HCT116 (cell line): ENCODE results near the gene BORCS8. TPM values are rescaled to one million over a fixed set of nuclear protein-coding genes. Genes with fewer than 3 reads are reported as not detected.

Experiments
- ATAC-seq: fragments of 200-7000 bp; cut with Tn5 transposase; 2 replicates; pipeline ENCODE4 v1.9.1; 2020; ENCODE audit warnings: mild to moderate bottlenecking, moderate library complexity
- BruUV-seq: library from RNA; stranded (reverse); fragments of 400-500 nt; replicated peaks from 2 replicates; lab custom pipeline; 2021; lab: Mats Ljungman, UMichigan
- CTCF ChIA-PET: fragments of 300-600 bp; sonication (Branson Sonifier 250); formaldehyde crosslinking; loops from one replicate; lab custom pipeline; 2021; ENCODE audit warnings: antibody characterized with exemption; lab: Charles Lee
- POLR2A ChIA-PET: fragments of 300-600, 350-600 bp; sonication (Branson Sonifier 250); formaldehyde crosslinking; loops from one replicate; lab custom pipeline; 2021; ENCODE audit warnings: antibody characterized with exemption; lab: Charles Lee
- RAD21 ChIA-PET, 2 experiments: fragments of 300-600 bp; sonication (Branson Sonifier 250); formaldehyde crosslinking; loops; one replicate each; lab custom pipeline; 2023; ENCODE audit warnings: low total read pairs in 2 of 2; ENCODE audit not compliant: uncharacterized antibody in 2 of 2, unreplicated experiment in 2 of 2, low non-redundant PET in 1 of 2; lab: Charles Lee
- DNase-seq: peaks from one replicate; pipeline ENCODE4 v3.0.0-alpha.2; 2010; ENCODE audit warnings: low read depth, low spot score
- H2AFZ ChIP-seq: fragments of 200-600 bp; shearing (Covaris generic), sonication (generic); 2 replicates; pipeline ENCODE4 v1.6.1; 2017; ENCODE audit warnings: low read depth, mixed run types, mixed read lengths, antibody characterized with exemption, low read length; ENCODE audit not compliant: poor library complexity, severe bottlenecking
- H3K27ac ChIP-seq: 2 replicates; pipeline ENCODE4 v1.5.1; 2012; ENCODE audit warnings: low read depth, low read length
- H3K27me3 ChIP-seq: fragments of 200-600 bp; sonication (generic); 2 replicates; pipeline ENCODE4 v1.6.1; 2016; ENCODE audit warnings: mixed run types, low read length, mixed read lengths; ENCODE audit not compliant: insufficient read depth
- H3K36me3 ChIP-seq, 2 experiments: fragments of 200-500 bp in 1 of 2; fragments of 200-600 bp in 1 of 2; sonication (Bioruptor generic) in 1 of 2; sonication (generic) in 1 of 2; 2 replicates each; pipeline versions ENCODE4 v1.5.1 to v1.6.1; 2014 to 2016; ENCODE audit warnings: low read length in 2 of 2, inconsistent platforms in 1 of 2, mixed read lengths in 1 of 2, mixed run types in 1 of 2; ENCODE audit not compliant: insufficient read depth in 2 of 2, control insufficient read depth in 1 of 2
- H3K4me1 ChIP-seq, 2 experiments: fragments of 200-600 bp in 1 of 2; sonication (generic) in 1 of 2; 2 replicates each; pipeline versions ENCODE4 v1.5.1 to v1.6.1; 2012 to 2017; ENCODE audit warnings: low read length in 2 of 2, inconsistent platforms in 1 of 2, mild to moderate bottlenecking in 1 of 2, mixed read lengths in 1 of 2, mixed run types in 1 of 2, moderate library complexity in 1 of 2; ENCODE audit not compliant: insufficient read depth in 2 of 2, control insufficient read depth in 1 of 2
- H3K4me2 ChIP-seq: fragments of 200-600 bp; sonication (generic); 2 replicates; pipeline ENCODE4 v1.6.1; 2017; ENCODE audit warnings: mixed run types, low read length, mixed read lengths
- H3K4me3 ChIP-seq, 2 experiments: fragments of 200-600 bp in 1 of 2; sonication (generic) in 1 of 2; replicated peaks in 1 of 2; 2 replicates each; pipeline ENCODE4 v1.5.1; 2011 to 2016; ENCODE audit warnings: low read length in 2 of 2, control low read depth in 1 of 2, low read depth in 1 of 2, mild to moderate bottlenecking in 1 of 2, mixed read lengths in 1 of 2, mixed run types in 1 of 2
- H3K79me2 ChIP-seq: fragments of 200-600 bp; sonication (generic); 2 replicates; pipeline ENCODE4 v1.6.1; 2017; ENCODE audit warnings: mild to moderate bottlenecking, mixed run types, low read length, moderate library complexity, mixed read lengths; ENCODE audit not compliant: insufficient read depth
- H3K9ac ChIP-seq: fragments of 200-600 bp; sonication (generic); 2 replicates; pipeline ENCODE4 v1.6.1; 2016; ENCODE audit warnings: low read length, mixed read lengths
- H3K9me2 ChIP-seq: fragments of 200-600 bp; sonication (generic), shearing (Covaris generic); 2 replicates; pipeline ENCODE4 v1.6.1; 2017; ENCODE audit warnings: mixed run types, mild to moderate bottlenecking, moderate library complexity; ENCODE audit not compliant: insufficient read depth
- H3K9me3 ChIP-seq, 2 experiments: fragments of 200-500 bp in 1 of 2; fragments of 200-600 bp in 1 of 2; sonication (Bioruptor generic) in 1 of 2; sonication (generic) in 1 of 2; 2 replicates each; pipeline ENCODE4 v1.6.1; 2014 to 2017; ENCODE audit warnings: low read length in 2 of 2, mixed read lengths in 2 of 2, inconsistent platforms in 1 of 2, low read depth in 1 of 2, mild to moderate bottlenecking in 1 of 2, mixed run types in 1 of 2, moderate library complexity in 1 of 2; ENCODE audit not compliant: control insufficient read depth in 1 of 2, insufficient read depth in 1 of 2
- H4K20me1 ChIP-seq: fragments of 200-600 bp; sonication (generic), shearing (Covaris generic); 2 replicates; pipeline ENCODE4 v1.6.1; 2017; ENCODE audit warnings: mixed run types, mild to moderate bottlenecking, moderate library complexity; ENCODE audit not compliant: insufficient read depth
- CBX3 ChIP-seq: IDR thresholded peaks from 2 replicates; pipeline ENCODE4 v1.6.1; 2012; ENCODE audit warnings: low read depth
- CEBPB ChIP-seq: IDR thresholded peaks from 2 replicates; pipeline ENCODE4 v1.6.1; 2012; ENCODE audit warnings: low read depth
- CTCF ChIP-seq, 3 experiments: fragments of 200-600 bp in 1 of 3; sonication (generic) in 1 of 3; IDR thresholded peaks in 2 of 3; conservative IDR thresholded peaks in 1 of 3; 2 replicates each; pipeline ENCODE4 v1.5.1; 2012 to 2017; ENCODE audit warnings: low read depth in 2 of 3, low read length in 2 of 3, antibody characterized with exemption in 1 of 3, borderline replicate concordance in 1 of 3, control low read depth in 1 of 3, mild to moderate bottlenecking in 1 of 3, mixed read lengths in 1 of 3, mixed run types in 1 of 3, moderate library complexity in 1 of 3; ENCODE audit not compliant: insufficient read depth in 1 of 3
- EGR1 ChIP-seq: IDR thresholded peaks from 2 replicates; pipeline ENCODE4 v1.6.1; 2012; ENCODE audit warnings: low read depth
- EZH2 ChIP-seq: fragments of 200-600 bp; sonication (generic); IDR thresholded peaks from 2 replicates; pipeline ENCODE4 v1.6.1; 2017; ENCODE audit warnings: antibody characterized with exemption, mixed run types
- FOSL1 ChIP-seq: IDR thresholded peaks from 2 replicates; pipeline ENCODE4 v1.6.1; 2012; ENCODE audit warnings: low read depth
- JUND ChIP-seq: IDR thresholded peaks from 2 replicates; pipeline ENCODE4 v1.6.1; 2012
- MAX ChIP-seq: IDR thresholded peaks from 2 replicates; pipeline ENCODE4 v1.6.1; 2012
- RAD21 ChIP-seq: IDR thresholded peaks from 2 replicates; pipeline ENCODE4 v1.6.1; 2012; ENCODE audit warnings: low read depth, mild to moderate bottlenecking
- REST ChIP-seq: IDR thresholded peaks from 2 replicates; pipeline ENCODE4 v1.6.1; 2012; ENCODE audit warnings: low read depth
- SIN3A ChIP-seq: IDR thresholded peaks from 2 replicates; pipeline ENCODE4 v1.6.1; 2012; ENCODE audit warnings: low read depth
- SP1 ChIP-seq: IDR thresholded peaks from 2 replicates; pipeline ENCODE4 v1.6.1; 2012; ENCODE audit warnings: low read depth
- SRF ChIP-seq: IDR thresholded peaks from 2 replicates; pipeline ENCODE4 v1.6.1; 2012; ENCODE audit warnings: low read depth
- TCF7L2 ChIP-seq: IDR thresholded peaks from 2 replicates; pipeline ENCODE4 v1.7.0; 2011; ENCODE audit warnings: borderline replicate concordance, inconsistent platforms; ENCODE audit not compliant: insufficient read depth, insufficient read length; ENCODE audit errors: extremely low read depth
- YY1 ChIP-seq: IDR thresholded peaks from 2 replicates; pipeline ENCODE4 v1.6.1; 2011; ENCODE audit warnings: low read length, low read depth, moderate library complexity, mild to moderate bottlenecking; ENCODE audit not compliant: insufficient replicate concordance; ENCODE audit errors: extremely low read depth
- ZFX ChIP-seq: fragments of 450-650 bp; IDR thresholded peaks from 2 replicates; pipeline ENCODE4 v1.6.1; 2017
- intact Hi-C: fragments of 100-400 bp; cut with micrococcal nuclease; formaldehyde crosslinking; loops from 2 replicates; pipeline ENCODE4 v1.10.0; 2022
- total RNA-seq: library from RNA; stranded (reverse); gene quantifications from one replicate; pipeline ENCODE4 v1.2.1, GENCODE V29; 2021; ENCODE audit not compliant: unreplicated experiment

BORCS8 gene
- total RNA-seq, 1 experiment from 2014 or later = 17.1 TPM

- RAD21 ChIA-PET = no interaction called here
- BruUV-seq = no TSS peak
- TF ChIP-seq REST (no peak), TCF7L2 (no peak), ZFX (no peak), EZH2 (no peak), MAX (no peak), CBX3 (no peak), JUND (no peak), YY1 (no peak), SIN3A (no peak), EGR1 (no peak), CTCF (IDR thresholded peaks at IDR 0.05 in 2 of 3, conservative IDR thresholded peaks at IDR 0.05 in 1 of 3; ENCODE audit: borderline replicate concordance in 1 of 3, insufficient read depth in 1 of 3, low read depth in 2 of 3, low read length in 2 of 3) (no peak), RAD21 (no peak), SP1 (no peak), CEBPB (no peak), FOSL1 (no peak), SRF (no peak)
- CTCF ChIA-PET = no interaction called here
- Histone ChIP-seq H4K20me1 (no peaks in the 10 kb centered on the region), H3K4me3 (no peak overlapping the region), H3K36me3 (peaks cover 0 to 12% of the 10 kb centered on the region in 2 experiments; a peak in 1 of 4 replicates), H3K4me1 (peaks cover 0 to 10% of the 10 kb centered on the region in 2 experiments; a peak in 3 of 4 replicates), H2AFZ (no peak overlapping the region), H3K9me2 (no peaks in the 10 kb centered on the region), H3K27ac (no peak overlapping the region), H3K27me3 (no peaks in the 10 kb centered on the region), H3K9ac (no peak overlapping the region), H3K79me2 (0 out of 2 replicates have a peak, but pooled peaks cover 3% of the 10 kb centered on the region), H3K9me3 (no peaks in the 10 kb centered on the region), H3K4me2 (no peak overlapping the region)
- POLR2A ChIA-PET = interaction anchor here (0.8 kb wide), 1 partner anchor 8 kb away, joined by 3 read pairs; no protein-coding TSS in a partner anchor
- DNase-seq = no peak
- intact Hi-C loops = no loop called here
- no peak for ATAC-seq
These were observed 10.4 kb downstream of the BORCS8 start for GRCh38 chr19:19181488-19181998.
